Neural progenitor cell (in vitro differentiated cells): Measurements from ENCODE around the gene VPS41.

Source experiments
- EZH2 ChIP-seq: fragments of 200-600 bp; sonication (generic); IDR thresholded peaks from 2 replicates; pipeline ENCODE4 v1.6.1; 2017; ENCODE audit warnings: antibody characterized with exemption, mild to moderate bottlenecking, moderate library complexity
- TF ChIP-seq, protein P1 (sequence below): fragments of 200-600 bp; sonication (generic); IDR thresholded peaks from 2 replicates; pipeline ENCODE4 v1.5.1; 2017; ENCODE audit warnings: antibody characterized with exemption, mild to moderate bottlenecking

DNA sequence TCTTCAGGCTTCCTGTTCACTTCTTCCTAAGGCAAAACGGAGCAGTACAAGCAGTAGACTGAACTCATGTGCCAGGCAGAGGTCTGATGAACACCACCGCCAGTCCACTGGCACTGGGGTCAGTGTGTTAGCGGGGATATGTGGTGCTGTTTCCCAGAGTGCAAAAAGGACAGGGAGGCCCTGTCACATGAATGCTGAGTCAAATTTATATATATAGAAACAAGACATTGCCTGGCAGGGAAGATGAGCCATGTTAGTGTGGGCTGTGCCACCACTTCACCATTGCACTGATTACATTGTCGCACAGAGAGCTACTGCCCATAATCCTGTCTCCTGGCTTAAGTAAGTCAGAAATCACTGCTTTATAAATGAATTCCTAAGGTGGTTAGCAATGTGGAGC lies 155.6 kb downstream of the VPS41 start:
- TF ChIP-seq, protein P1, sequence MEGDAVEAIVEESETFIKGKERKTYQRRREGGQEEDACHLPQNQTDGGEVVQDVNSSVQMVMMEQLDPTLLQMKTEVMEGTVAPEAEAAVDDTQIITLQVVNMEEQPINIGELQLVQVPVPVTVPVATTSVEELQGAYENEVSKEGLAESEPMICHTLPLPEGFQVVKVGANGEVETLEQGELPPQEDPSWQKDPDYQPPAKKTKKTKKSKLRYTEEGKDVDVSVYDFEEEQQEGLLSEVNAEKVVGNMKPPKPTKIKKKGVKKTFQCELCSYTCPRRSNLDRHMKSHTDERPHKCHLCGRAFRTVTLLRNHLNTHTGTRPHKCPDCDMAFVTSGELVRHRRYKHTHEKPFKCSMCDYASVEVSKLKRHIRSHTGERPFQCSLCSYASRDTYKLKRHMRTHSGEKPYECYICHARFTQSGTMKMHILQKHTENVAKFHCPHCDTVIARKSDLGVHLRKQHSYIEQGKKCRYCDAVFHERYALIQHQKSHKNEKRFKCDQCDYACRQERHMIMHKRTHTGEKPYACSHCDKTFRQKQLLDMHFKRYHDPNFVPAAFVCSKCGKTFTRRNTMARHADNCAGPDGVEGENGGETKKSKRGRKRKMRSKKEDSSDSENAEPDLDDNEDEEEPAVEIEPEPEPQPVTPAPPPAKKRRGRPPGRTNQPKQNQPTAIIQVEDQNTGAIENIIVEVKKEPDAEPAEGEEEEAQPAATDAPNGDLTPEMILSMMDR, result no peak
- no peak for TF ChIP-seq EZH2
